GM20000 (cell line): Measurements from ENCODE around the gene GABRR2.
"Not testable (repeated sequence)": the region's sequence is repeated elsewhere in the genome, so short reads cannot be mapped to it uniquely, and the experiment has no call there.

Experiments used
- DNase-seq: peaks from one replicate; pipeline ENCODE4 v3.0.0; 2012; ENCODE audit warnings: low spot score
- TF ChIP-seq, protein P1 (sequence below): IDR thresholded peaks from 2 replicates; pipeline ENCODE4 v1.5.1; 2012; ENCODE audit warnings: mild to moderate bottlenecking, control low read depth; ENCODE audit errors: extremely low read depth, missing control alignments

Gene GABRR2

DNA sequence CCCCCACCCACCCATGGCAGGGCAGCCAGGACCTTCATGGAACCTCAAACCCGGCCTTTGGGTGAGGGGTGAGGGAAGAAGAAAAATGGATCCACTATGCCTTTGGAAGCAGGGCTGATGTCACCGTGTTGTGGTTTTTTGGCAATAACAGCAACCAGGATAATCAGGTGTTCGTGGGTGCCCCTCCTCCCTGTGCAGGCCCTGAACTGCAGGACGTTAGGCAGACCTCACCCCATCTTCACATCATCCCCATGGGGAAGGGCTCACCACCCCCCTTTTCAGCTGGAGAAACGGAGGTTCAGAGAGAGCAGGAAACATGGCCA, 3.6 kb downstream of the GABRR2 start:
- DNase-seq: no peak
- TF ChIP-seq, protein P1, sequence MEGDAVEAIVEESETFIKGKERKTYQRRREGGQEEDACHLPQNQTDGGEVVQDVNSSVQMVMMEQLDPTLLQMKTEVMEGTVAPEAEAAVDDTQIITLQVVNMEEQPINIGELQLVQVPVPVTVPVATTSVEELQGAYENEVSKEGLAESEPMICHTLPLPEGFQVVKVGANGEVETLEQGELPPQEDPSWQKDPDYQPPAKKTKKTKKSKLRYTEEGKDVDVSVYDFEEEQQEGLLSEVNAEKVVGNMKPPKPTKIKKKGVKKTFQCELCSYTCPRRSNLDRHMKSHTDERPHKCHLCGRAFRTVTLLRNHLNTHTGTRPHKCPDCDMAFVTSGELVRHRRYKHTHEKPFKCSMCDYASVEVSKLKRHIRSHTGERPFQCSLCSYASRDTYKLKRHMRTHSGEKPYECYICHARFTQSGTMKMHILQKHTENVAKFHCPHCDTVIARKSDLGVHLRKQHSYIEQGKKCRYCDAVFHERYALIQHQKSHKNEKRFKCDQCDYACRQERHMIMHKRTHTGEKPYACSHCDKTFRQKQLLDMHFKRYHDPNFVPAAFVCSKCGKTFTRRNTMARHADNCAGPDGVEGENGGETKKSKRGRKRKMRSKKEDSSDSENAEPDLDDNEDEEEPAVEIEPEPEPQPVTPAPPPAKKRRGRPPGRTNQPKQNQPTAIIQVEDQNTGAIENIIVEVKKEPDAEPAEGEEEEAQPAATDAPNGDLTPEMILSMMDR: peak; percentile 3

DNA sequence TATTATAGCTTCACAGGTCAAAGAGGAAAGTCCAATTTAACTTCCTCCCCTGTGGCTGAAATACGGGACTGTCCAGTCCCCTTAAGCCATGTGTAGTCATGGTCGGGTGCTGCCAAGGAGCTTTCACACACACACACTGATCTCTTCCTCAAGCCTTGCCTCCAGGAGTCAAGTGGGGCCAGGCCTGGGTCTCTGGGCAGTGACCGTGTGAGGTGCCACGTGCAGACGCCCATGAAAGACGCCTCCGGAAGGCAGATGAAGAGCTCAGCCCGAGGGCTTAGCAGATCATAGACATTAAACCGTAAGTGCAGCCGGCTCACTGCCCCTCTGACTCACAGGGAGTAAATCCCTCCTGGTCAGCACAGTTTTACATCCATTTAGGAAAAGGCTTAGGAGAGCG, 4.2 kb downstream of the GABRR2 start:
- DNase-seq: no peak
- TF ChIP-seq, protein P1: no peak

DNA sequence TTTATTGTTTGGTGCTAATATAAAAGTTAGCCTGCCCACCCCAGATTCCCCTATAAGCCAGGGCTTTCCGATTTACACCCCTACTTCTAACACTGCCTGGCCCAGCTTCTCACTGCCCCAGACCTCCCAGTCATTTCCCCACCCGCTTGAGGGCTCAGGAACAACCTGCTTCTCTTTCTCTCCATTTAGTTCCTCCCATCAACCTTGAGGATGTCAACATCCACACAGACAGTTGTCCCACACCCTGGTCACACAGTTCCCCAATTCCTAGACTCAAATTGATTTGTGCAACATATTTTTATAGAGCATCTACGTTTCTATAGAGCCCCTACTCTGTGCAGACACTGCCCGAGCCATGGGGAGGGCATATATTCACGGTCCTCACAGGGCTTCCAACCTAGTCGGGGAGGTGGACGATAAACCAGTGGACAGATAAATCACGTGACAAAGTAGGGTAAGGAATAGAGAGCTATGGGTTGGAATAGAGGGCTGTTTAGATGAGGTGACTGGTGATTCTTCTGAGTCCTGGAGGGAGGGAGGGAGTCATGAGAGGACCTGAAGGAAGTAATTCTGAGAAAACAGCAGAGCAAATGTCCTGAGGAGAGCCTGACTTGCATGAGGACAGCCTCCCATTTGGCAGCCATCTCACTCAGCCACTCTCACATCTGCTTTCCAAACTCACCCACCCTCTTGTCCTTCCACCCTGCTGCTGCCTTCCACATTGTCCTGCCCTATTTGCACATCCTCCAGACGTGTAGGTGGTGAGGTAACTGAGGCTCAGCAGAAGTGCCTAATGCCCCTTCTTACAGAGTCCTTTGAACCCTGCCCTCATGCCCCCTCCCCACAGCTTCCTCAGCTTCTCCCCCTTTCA, 6.3 kb downstream of the GABRR2 start:
- no peak for DNase-seq
- TF ChIP-seq, protein P1: no peak

DNA sequence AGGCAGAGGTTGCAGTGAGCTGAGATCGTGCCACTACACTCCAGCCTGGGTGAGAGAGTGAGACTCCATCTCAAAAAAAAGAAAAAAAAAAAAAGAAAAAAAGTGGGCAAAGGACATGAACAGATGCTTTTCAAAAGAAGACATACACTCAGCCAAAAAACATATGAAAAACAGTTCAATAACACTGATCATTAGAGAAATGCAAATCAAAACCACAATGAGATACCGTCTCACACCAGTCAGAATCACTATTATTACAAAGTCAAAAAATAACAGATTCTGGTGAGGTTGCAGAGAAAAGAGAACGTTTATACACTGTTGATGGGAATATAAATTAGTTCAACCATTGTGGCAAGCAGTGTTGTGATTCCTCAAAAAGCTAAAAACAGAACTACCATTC, 10.6 kb downstream of the GABRR2 start:
- not testable (repeated sequence) for DNase-seq

DNA sequence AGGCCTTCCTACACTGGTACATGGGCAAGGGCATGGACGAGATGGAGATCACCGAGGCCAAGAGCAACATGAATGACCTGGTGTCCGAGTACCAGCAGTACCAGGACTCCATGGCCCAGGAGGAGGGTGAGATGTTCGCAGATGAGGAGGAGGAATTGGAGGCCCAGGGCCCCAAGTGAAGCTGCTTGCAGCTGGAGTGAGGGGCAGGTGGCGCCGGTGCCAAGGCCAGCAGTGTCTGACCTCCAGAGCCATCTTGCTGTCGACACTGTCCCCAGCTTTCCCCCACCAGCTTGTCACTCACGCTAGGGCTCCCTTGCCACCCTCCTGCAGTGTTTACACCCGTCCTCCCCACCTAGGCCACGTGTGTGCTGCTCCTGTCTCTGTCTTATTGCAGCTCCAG, 12.2 kb downstream of the GABRR2 start:
- TF ChIP-seq, protein P1: no peak
- DNase-seq: no peak

DNA sequence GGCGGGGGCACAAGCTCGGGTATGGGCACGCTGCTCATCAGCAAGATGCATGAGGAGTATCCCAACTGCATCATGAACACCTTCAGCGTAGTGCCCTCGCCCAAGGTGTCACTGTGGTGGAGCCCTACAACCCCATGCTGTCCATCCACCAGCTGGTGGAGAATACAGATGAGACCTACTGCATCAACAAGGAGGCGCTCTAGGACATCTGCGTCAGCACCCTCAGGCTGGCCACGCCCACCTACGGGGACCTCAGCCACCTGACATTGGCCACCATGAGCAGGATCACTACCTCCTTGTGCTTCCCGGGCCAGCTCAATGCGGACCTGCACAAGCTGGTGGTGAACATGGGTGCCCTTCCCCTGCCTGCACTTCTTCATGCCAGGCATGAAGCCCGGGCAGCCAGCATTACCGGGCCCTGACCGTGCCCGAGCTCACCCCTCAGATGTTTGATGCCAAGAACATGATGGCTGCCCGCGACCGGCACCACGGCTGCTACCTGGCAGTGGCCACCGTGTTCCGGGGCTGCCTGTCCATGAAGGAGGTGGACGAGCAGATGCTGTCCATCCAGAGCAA, 12.8 kb downstream of the GABRR2 start:
- no peak for DNase-seq
- TF ChIP-seq, protein P1: no peak

DNA sequence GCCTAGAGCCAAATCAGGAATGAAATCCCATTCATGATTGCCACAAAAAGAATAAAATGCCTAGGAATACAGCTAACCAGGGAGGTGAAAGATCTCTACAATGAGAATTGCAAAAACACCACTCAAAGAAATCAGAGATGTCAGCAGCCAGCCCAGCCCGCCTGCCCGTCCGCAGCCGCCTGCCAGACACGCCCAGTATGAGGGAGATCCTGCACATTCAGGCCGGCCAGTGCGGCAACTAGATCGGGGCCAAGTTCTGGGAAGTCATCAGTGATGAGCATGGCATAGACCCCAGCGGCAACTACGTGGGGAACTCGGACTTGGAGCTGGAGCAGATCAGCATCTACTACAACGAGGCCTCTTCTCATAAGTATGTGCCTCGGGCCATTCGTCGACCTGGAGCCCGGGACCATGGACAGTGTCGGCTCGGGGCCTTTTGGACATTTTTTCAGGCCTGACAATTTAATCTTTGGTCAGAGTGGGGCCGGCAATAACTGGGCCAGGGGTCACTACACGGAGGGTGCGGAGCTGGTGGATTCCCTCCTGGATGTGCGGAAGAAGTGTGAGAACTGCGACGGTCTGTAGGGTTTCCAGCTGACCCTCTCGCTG, 13.4 kb downstream of the GABRR2 start:
- TF ChIP-seq, protein P1: no peak

More for the DNA sequence above, 13.4 kb downstream of the GABRR2 start:
- no peak for DNase-seq
